Suprapubic skin (tissue), 3 donors: ENCODE data around the gene DHX30.

Source experiments
- POLR2AphosphoS5 ChIP-seq, 3 donors: sonication (generic); formaldehyde crosslinking; IDR thresholded peaks; one replicate each; pipeline ENCODE4 v1.6.1; 2017; ENCODE audit warnings: antibody characterized with exemption in 3 of 3
- TF ChIP-seq, protein P1 (sequence below), 2 donors: fragments of 200-600 bp in 1 of 2; fragments of 450-650 bp in 1 of 2; sonication (generic) in 1 of 2; IDR thresholded peaks; one replicate each; pipeline ENCODE4 v1.5.1; 2016 to 2019; ENCODE audit warnings: antibody characterized with exemption in 2 of 2, mild to moderate bottlenecking in 1 of 2, moderate library complexity in 1 of 2

GRCh38 chr3:47780741-47781684, 21.9 kb upstream of the DHX30 start:
- no peak for TF ChIP-seq POLR2AphosphoS5 (IDR thresholded peaks at IDR 0.05)
- TF ChIP-seq, protein P1, sequence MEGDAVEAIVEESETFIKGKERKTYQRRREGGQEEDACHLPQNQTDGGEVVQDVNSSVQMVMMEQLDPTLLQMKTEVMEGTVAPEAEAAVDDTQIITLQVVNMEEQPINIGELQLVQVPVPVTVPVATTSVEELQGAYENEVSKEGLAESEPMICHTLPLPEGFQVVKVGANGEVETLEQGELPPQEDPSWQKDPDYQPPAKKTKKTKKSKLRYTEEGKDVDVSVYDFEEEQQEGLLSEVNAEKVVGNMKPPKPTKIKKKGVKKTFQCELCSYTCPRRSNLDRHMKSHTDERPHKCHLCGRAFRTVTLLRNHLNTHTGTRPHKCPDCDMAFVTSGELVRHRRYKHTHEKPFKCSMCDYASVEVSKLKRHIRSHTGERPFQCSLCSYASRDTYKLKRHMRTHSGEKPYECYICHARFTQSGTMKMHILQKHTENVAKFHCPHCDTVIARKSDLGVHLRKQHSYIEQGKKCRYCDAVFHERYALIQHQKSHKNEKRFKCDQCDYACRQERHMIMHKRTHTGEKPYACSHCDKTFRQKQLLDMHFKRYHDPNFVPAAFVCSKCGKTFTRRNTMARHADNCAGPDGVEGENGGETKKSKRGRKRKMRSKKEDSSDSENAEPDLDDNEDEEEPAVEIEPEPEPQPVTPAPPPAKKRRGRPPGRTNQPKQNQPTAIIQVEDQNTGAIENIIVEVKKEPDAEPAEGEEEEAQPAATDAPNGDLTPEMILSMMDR (IDR thresholded peaks at IDR 0.05): no peak
